ELF-1 (cell line): Measurements from ENCODE around the gene LRRK1.

Source experiments
- DNase-seq: peaks from one replicate; pipeline ENCODE4 v3.0.0-alpha.2; 2016; ENCODE audit warnings: low read depth, low spot score

Gene LRRK1

GRCh38 chr15:101112336-101113113 lies 193.4 kb downstream of the LRRK1 start:
- DNase-seq, result no peak

DNA sequence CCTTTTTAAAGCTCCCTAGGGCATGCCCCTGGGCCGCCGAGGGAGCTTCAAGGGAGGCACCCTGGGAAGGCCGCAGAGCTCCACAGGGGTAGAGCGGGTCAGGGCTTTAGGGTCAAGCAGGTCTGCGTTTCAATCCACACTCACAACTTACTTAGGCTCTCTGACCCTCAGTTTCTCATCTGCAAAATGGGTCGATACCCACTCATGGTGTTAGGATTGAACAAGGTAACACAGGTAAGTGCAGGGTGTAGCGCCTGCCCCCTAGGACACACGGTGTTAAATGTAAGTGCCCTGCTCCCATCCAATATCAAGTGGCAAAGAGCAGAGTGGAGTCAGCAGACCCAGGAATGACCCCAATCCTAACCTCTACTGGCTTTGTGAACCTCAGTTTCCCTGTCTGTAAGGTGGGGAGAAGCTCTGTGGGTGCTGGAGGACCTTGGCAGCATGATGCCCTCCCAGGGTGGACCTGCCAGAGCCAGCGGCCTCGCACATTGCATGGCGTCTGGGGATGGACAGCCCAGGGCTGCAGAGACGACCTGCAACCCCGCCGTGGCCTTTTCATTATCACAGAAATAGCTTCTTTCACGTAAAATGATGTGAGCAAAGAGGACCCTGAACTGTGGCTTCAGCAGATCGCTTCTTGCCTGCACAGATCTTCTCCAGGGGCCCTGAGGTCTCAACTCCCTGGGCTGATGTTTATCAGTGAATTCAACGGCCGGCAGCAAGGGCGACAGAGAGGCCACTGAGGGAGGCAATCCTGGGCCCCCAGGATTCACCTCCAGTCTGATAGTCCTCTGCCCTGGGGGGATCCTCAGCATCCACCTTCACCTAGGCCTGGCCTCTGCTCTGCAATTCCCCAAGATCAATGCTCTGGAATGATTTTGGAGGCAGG lies 194.2 kb downstream of the LRRK1 start:
- DNase-seq, result no peak

DNA sequence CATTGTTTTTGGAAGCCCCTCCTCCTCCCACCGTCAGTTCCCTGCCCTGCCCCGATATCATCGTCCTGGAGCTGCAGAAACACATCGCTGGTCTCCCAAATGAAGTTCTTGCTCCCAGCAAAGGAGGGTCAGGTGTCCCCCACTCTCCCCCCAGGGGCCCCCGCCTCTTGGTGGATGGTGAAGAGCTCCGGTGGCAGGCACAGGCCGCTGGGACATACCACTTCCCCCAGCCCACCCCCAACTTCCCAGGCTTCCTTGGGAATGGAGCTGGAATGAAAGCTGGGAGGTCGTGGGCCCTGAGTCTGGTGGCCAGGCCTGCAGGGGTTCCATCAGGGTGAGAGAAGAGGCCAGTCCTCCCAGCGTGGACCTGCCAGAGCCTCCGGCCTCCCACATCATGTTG lies 195.0 kb downstream of the LRRK1 start:
- DNase-seq, result no peak

DNA sequence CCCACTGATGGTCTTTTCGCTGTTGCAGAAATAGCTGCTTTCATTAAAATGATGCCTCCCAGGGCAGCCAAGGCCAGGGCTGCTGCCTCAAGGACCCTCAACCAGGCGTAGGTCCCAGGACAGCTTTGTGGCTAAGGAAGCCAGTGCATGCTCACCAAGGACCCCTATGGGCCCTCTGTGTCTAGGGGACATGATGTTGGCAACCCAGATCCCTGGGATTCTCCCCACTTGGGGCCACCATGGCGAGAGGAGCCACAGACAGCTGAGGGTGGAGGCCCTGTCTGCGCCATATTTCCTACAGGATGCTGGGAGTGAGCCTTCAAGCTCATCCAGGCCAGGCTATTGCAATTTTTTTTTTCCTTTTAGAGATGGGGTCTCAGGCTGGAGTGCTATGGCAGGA lies 195.5 kb downstream of the LRRK1 start:
- no peak for DNase-seq

DNA sequence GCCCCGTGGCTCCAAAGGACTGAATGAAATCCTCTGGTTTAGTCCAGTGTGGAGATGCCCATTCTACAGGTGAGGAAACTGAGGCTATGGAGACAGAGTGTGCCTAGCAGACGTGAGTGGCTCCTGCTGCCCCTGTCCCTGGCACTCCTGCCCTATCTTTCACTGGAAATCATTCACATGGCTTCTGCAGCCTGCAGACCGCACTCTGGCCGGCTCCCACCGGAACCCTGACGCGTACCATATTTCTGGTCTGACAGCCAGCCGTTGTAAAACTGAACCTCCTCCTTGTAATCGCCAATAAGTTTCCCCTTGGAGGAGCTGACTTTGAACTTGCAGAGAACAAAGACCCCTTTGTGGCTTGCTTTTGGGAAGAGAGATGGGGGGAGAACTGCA lies 196.2 kb downstream of the LRRK1 start:
- DNase-seq, result no peak

DNA sequence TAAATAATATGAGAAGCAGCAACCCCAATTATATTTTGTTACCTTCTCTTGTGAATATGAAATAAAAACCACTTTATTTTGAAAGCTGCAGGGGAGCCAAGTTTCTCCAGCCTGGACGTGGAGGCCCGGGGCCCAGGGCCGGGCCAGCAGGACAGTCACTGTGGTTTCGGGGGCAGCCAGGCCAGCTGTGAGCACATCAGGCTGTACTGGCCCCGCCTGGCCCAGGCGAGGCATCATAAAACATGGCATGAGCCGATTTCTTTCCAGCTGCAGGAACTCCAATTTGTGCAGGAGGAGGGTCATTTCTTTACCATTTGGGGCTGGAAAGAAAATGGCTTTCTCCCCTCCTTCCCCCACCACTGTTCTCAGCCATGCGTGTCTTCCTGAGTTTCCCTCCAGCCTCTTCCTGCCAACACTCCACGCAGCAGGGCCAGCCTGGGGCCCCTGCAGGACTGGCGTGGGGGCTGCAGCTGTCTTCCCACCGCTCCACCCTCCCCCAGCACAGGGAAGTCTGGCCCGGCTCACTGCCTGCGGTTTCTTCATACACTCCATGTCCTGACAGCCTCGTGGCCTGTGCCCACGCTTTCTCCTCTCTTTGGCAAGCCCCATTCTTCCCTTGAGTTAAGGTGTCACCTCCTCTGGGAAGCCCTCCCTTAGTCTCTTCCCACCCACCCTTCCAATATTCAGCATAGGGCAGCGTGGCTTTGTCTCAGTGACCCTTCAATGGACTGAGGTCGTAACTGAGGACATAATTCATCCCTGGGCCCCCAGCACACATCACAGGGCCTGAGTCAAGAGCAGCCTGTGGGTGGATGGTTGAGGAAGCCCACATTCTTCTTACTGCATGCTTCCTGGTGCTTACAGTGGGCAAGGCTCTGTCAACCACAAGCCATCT lies 196.9 kb downstream of the LRRK1 start:
- DNase-seq, result no peak

GRCh38 chr15:101116681-101116976 lies 197.5 kb downstream of the LRRK1 start:
- no peak for DNase-seq

DNA sequence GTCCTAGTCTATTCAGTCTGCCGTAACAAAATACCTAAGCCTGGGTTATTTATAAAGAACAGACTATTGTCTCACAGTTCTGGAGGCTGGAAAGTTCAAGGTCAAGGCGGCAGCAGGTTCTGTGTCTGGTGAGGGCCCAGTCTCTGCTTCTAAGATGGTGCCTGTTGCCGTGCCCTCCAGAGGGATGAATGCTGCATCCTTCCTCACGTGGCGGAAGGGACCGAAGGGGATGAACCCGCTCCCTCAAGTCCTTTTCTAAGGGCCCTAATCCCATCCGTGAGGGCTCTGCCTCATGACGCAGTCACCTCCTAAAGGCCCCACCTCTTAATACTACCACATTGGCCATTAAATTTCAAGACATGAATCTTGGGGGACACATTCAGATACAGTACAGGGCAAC lies 199.0 kb downstream of the LRRK1 start:
- DNase-seq, result no peak

- no peak for DNase-seq
Measured at GRCh38 chr15:101118615-101119014, 199.5 kb downstream of the LRRK1 start.

GRCh38 chr15:101119181-101119580 lies 200.0 kb downstream of the LRRK1 start:
- DNase-seq, result no peak
